Stimulated activated CD8-positive, alpha-beta memory T cell treated with anti-CD3 and anti-CD28 coated beads, Interleukin-4, amount 100 ng/mL, for 4 hours (primary cell): ENCODE data around the gene PIK3C2G.

ENCODE experiments used
- DNase-seq, 2 donors: peaks; one replicate each; pipeline ENCODE4 v3.0.0-alpha.2; 2020; ENCODE audit warnings: low read depth in 2 of 2, low spot score in 1 of 2

PIK3C2G gene

GRCh38 chr12:18343708-18344107 is 82.4 kb downstream of the PIK3C2G start:
- no peak for DNase-seq

GRCh38 chr12:18345021-18345735 is 83.9 kb downstream of the PIK3C2G start:
- no peak for DNase-seq

- no peak for DNase-seq
These were observed 91.0 kb downstream of the PIK3C2G start for GRCh38 chr12:18352312-18352711.

- DNase-seq, result no peak
These were observed 94.1 kb downstream of the PIK3C2G start for GRCh38 chr12:18355429-18355828.

- DNase-seq, result no peak
These were observed 96.8 kb downstream of the PIK3C2G start for GRCh38 chr12:18358077-18358476.

- no peak for DNase-seq
These were observed 97.6 kb downstream of the PIK3C2G start for GRCh38 chr12:18358930-18359329.

GRCh38 chr12:18361433-18361832 is 100.1 kb downstream of the PIK3C2G start:
- no peak for DNase-seq

- DNase-seq, result no peak
These were observed 102.0 kb downstream of the PIK3C2G start for GRCh38 chr12:18363321-18363720.

GRCh38 chr12:18368594-18368993 is 107.3 kb downstream of the PIK3C2G start:
- DNase-seq, result no peak

GRCh38 chr12:18373181-18373580 is 111.9 kb downstream of the PIK3C2G start:
- no peak for DNase-seq

GRCh38 chr12:18375131-18375530 is 113.8 kb downstream of the PIK3C2G start:
- no peak for DNase-seq

- no peak for DNase-seq
These were observed 114.3 kb downstream of the PIK3C2G start for GRCh38 chr12:18375583-18375982.

- no peak for DNase-seq
These were observed 121.0 kb downstream of the PIK3C2G start for GRCh38 chr12:18382236-18382885.

- no peak for DNase-seq
These were observed 121.9 kb downstream of the PIK3C2G start for GRCh38 chr12:18383203-18383602.

GRCh38 chr12:18387706-18388105 is 126.4 kb downstream of the PIK3C2G start:
- DNase-seq, result no peak

GRCh38 chr12:18389820-18390219 is 128.5 kb downstream of the PIK3C2G start:
- no peak for DNase-seq

- no peak for DNase-seq
These were observed 129.8 kb downstream of the PIK3C2G start for GRCh38 chr12:18391151-18391550.

- DNase-seq, result no peak
These were observed 133.4 kb downstream of the PIK3C2G start for GRCh38 chr12:18394742-18395141.

GRCh38 chr12:18400186-18400585 is 138.9 kb downstream of the PIK3C2G start:
- no peak for DNase-seq

GRCh38 chr12:18402872-18403611 is 141.7 kb downstream of the PIK3C2G start:
- DNase-seq, result no peak

- DNase-seq, result no peak
These were observed 150.1 kb downstream of the PIK3C2G start for GRCh38 chr12:18411453-18411852.

- no peak for DNase-seq
These were observed 153.4 kb downstream of the PIK3C2G start for GRCh38 chr12:18414671-18415070.
